Endothelial cell of umbilical vein (primary cell): ENCODE results near the gene MYL2.

Experiments used
- CTCF ChIP-seq, 2 donors: IDR thresholded peaks; 1 replicate in 1 of 2; 2 replicates in 1 of 2; pipeline ENCODE4 v1.5.1; 2011; ENCODE audit warnings: low read length in 2 of 2, mild to moderate bottlenecking in 2 of 2, moderate library complexity in 2 of 2, control low read depth in 1 of 2, inconsistent platforms in 1 of 2, low read depth in 1 of 2; ENCODE audit not compliant: insufficient read depth in 1 of 2; ENCODE audit errors: extremely low read depth in 1 of 2
- EZH2 ChIP-seq: IDR thresholded peaks from 2 replicates; pipeline ENCODE4 v1.6.1; 2012; ENCODE audit warnings: borderline replicate concordance, low read depth, mild to moderate bottlenecking, moderate library complexity, low read length, inconsistent platforms; ENCODE audit not compliant: severe bottlenecking

- no peak for TF ChIP-seq EZH2
- TF ChIP-seq CTCF (IDR thresholded peaks at IDR 0.05; ENCODE audit: extremely low read depth in 1 of 2, insufficient read depth in 1 of 2, low read depth in 1 of 2, low read length in 2 of 2): no peak
These were observed 54.9 kb downstream of the MYL2 start for GRCh38 chr12:110865521-110865920.
